ENCODE measurements around the gene CCL18.
"Not testable (repeated sequence)": the region's sequence is repeated elsewhere in the genome, so short reads cannot be mapped to it uniquely, and the experiment has no call there.

Gene CCL18

DNA sequence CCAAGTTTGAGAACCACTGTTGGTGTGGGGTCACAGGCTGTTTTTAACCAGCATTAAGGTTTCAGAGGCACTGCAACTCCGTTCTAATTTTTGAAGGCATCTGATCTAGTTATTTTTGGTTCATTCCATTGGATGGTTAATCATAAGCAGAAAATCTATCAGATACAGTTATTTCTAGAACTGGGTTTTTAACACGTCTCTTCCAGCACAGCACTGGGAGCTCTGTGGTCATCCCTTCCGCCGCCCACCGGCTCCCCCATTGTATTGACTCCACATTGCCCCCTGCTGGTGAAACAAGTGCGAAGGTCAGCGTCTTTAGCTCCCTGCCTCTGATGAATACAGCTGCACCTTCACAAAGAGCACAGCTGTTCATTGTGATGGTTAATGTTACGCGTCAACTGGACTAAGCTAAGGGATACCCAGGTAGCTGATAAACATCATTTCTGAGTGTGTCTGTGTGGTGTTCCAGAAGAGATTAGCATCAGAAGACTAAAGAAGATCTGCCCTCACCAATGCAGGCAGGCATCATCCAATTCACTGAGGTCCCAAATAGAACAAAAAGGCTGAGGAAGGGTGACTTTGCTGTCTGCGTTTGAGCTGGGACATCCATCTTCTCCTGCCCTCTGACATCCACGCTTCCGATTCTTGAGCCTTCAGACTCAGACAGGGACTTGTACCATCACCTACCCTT lies 8.5 kb downstream of the CCL18 start:
- Histone ChIP-seq H3K4me3 (ENCODE audit: low read depth in 1 of 2, low read length in 2 of 2) (no peak overlapping the region), H3K79me2 (ENCODE audit: insufficient read depth, low read length) (no peaks in the 10 kb centered on the region), H3K9ac (ENCODE audit: low read depth, low read length) (no peak overlapping the region), H4K20me1 (ENCODE audit: insufficient read depth, low read length) (no peaks in the 10 kb centered on the region), H3K27me3 (ENCODE audit: insufficient read depth, low read length, poor library complexity) (no peaks in the 10 kb centered on the region), H2AFZ (ENCODE audit: low read depth, low read length) (no peak overlapping the region), H3K4me1 (ENCODE audit: insufficient read depth, low read length) (no peaks in the 10 kb centered on the region), H3K4me2 (ENCODE audit: insufficient read depth, low read length) (no peak overlapping the region), H3K27ac (ENCODE audit: low read length) (no peak overlapping the region), H3K9me3 (ENCODE audit: insufficient read depth, low read length, severe bottlenecking) (no peaks in the 10 kb centered on the region), H3K36me3 (ENCODE audit: insufficient read depth, low read length) (no peaks in the 10 kb centered on the region)
- DNase-seq (peak; percentile 40), ATAC-seq (ENCODE audit: insufficient read depth, low read depth) (0 out of 3 replicates have a peak, but pooled peaks have one; percentile 44)
- no peak for TF ChIP-seq EZH2 (IDR thresholded peaks at IDR 0.05; ENCODE audit: borderline replicate concordance, low read depth, low read length, severe bottlenecking)
- TF ChIP-seq, protein P1, sequence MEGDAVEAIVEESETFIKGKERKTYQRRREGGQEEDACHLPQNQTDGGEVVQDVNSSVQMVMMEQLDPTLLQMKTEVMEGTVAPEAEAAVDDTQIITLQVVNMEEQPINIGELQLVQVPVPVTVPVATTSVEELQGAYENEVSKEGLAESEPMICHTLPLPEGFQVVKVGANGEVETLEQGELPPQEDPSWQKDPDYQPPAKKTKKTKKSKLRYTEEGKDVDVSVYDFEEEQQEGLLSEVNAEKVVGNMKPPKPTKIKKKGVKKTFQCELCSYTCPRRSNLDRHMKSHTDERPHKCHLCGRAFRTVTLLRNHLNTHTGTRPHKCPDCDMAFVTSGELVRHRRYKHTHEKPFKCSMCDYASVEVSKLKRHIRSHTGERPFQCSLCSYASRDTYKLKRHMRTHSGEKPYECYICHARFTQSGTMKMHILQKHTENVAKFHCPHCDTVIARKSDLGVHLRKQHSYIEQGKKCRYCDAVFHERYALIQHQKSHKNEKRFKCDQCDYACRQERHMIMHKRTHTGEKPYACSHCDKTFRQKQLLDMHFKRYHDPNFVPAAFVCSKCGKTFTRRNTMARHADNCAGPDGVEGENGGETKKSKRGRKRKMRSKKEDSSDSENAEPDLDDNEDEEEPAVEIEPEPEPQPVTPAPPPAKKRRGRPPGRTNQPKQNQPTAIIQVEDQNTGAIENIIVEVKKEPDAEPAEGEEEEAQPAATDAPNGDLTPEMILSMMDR (IDR thresholded peaks at IDR 0.05; ENCODE audit: borderline replicate concordance, extremely low read depth, low read length, poor library complexity, severe bottlenecking): peak; percentile 73

- no peaks in the 10 kb centered on the region for H3K36me3 ChIP-seq (ENCODE audit: insufficient read depth, low read length)
- no peak overlapping the region for H3K9ac ChIP-seq (ENCODE audit: low read depth, low read length)
- H3K27ac ChIP-seq (ENCODE audit: low read length): no peak overlapping the region
- no peak for ATAC-seq (ENCODE audit: insufficient read depth, low read depth)
- no peak overlapping the region for H3K4me3 ChIP-seq (ENCODE audit: low read depth in 1 of 2, low read length in 2 of 2)
- no peak for TF ChIP-seq EZH2 (IDR thresholded peaks at IDR 0.05; ENCODE audit: borderline replicate concordance, low read depth, low read length, severe bottlenecking)
- TF ChIP-seq, protein P1 (IDR thresholded peaks at IDR 0.05; ENCODE audit: borderline replicate concordance, extremely low read depth, low read length, poor library complexity, severe bottlenecking): no peak
- no peaks in the 10 kb centered on the region for H3K27me3 ChIP-seq (ENCODE audit: insufficient read depth, low read length, poor library complexity)
- H4K20me1 ChIP-seq (ENCODE audit: insufficient read depth, low read length): no peaks in the 10 kb centered on the region
- no peaks in the 10 kb centered on the region for H3K9me3 ChIP-seq (ENCODE audit: insufficient read depth, low read length, severe bottlenecking)
- H3K79me2 ChIP-seq (ENCODE audit: insufficient read depth, low read length): no peaks in the 10 kb centered on the region
- no peaks in the 10 kb centered on the region for H3K4me1 ChIP-seq (ENCODE audit: insufficient read depth, low read length)
- DNase-seq: no peak
- no peak overlapping the region for H3K4me2 ChIP-seq (ENCODE audit: insufficient read depth, low read length)
- H2AFZ ChIP-seq (ENCODE audit: low read depth, low read length): no peak overlapping the region
These were observed 10.3 kb downstream of the CCL18 start for GRCh38 chr17:36074365-36074764.

DNA sequence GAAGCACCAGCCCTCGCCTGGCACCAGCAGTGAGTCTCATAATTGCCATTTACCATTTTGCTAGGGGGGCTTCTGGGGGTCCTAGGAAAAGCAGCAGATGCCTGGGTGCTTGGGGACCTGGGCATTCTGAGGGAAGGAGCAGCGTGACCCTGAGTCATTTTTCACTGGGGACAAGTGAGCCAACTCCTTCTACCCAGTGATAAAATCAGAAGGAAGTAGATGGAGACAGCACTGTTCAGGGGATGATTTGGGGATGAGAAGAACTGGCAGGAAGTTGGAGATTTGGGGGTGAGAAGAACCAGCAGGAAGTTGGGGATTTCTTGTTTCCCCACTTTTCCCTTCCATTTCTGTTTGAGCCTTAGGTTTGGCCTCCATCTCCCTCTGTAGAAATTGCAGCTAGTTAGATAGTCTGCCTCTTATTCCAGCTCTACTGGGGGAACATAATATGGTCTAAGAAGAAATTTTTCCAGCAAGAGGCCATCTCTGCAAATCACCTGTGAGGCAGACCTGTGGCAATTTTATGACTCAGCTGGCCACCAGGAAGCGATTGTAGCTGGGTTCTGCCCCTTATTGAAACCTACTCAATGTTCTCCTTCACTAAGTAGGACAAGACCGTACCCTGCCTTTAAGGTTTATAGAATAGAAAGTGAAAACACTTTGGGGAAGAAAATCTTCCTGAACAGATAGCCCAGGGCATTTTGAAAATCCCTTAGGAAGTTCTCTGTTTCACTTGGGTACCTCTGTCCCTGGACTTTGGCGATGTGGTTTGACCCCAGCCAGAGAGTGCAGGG lies 17.8 kb downstream of the CCL18 start:
- not testable (repeated sequence) for ATAC-seq (ENCODE audit: insufficient read depth, low read depth); H3K79me2 ChIP-seq (ENCODE audit: insufficient read depth, low read length); H4K20me1 ChIP-seq (ENCODE audit: insufficient read depth, low read length); DNase-seq; H3K9me3 ChIP-seq (ENCODE audit: insufficient read depth, low read length, severe bottlenecking); H3K36me3 ChIP-seq (ENCODE audit: insufficient read depth, low read length); H3K27me3 ChIP-seq (ENCODE audit: insufficient read depth, low read length, poor library complexity)
- Histone ChIP-seq H3K4me1 (ENCODE audit: insufficient read depth, low read length) (peaks cover 44% of the 10 kb centered on the region), H3K4me2 (ENCODE audit: insufficient read depth, low read length) (peak overlapping the region; percentile 51), H3K27ac (ENCODE audit: low read length) (peak overlapping the region; percentile 86), H2AFZ (ENCODE audit: low read depth, low read length) (peak overlapping the region; percentile 49), H3K4me3 (ENCODE audit: low read depth in 1 of 2, low read length in 2 of 2) (peak overlapping the region in 1 of 2 experiments; percentile 38; a peak in 2 of 4 replicates), H3K9ac (ENCODE audit: low read depth, low read length) (peak overlapping the region; percentile 43)

DNA sequence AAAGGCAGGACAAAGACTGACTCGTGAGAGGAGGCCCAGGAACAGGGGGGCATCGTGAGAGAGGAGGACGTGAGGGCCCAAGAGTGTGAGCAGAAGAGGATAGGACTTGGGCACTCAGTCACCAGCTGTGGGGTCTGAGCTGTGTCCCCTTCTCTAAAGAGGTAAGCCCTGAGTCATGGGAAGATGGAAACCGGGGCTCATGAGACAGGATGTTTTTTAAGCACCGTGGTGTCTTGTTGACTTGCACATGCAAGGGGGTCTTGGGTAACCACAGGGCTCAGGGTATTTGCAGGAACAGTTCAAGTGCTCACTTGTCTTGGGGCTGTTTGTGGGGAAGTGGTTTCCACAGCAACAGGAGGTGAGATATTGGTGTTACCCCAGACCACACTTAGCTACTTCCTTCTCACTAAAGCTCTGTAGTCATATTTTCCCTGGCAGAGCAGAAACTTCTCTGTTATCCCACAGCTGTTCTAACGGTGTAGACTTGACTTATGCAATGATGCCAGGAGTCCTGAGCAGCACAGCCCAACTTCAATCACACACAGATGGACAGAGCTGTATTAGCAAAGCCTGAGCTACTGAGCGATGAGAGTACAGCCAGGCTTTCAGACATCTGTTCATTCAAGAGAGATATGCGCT lies 18.5 kb downstream of the CCL18 start:
- DNase-seq (peak; percentile 77), ATAC-seq (ENCODE audit: insufficient read depth, low read depth) (peak; percentile 86)
- H4K20me1 ChIP-seq (ENCODE audit: insufficient read depth, low read length); H3K36me3 ChIP-seq (ENCODE audit: insufficient read depth, low read length); H3K27me3 ChIP-seq (ENCODE audit: insufficient read depth, low read length, poor library complexity); H3K79me2 ChIP-seq (ENCODE audit: insufficient read depth, low read length); H3K9me3 ChIP-seq (ENCODE audit: insufficient read depth, low read length, severe bottlenecking): not testable (repeated sequence)
- Histone ChIP-seq H2AFZ (ENCODE audit: low read depth, low read length) (peak overlapping the region; percentile 49), H3K27ac (ENCODE audit: low read length) (peak overlapping the region; percentile 86), H3K4me2 (ENCODE audit: insufficient read depth, low read length) (peak overlapping the region; percentile 51), H3K9ac (ENCODE audit: low read depth, low read length) (peak overlapping the region; percentile 43), H3K4me1 (ENCODE audit: insufficient read depth, low read length) (peaks cover 44% of the 10 kb centered on the region), H3K4me3 (ENCODE audit: low read depth in 1 of 2, low read length in 2 of 2) (peak overlapping the region in 1 of 2 experiments; percentile 38; a peak in 2 of 4 replicates)

DNA sequence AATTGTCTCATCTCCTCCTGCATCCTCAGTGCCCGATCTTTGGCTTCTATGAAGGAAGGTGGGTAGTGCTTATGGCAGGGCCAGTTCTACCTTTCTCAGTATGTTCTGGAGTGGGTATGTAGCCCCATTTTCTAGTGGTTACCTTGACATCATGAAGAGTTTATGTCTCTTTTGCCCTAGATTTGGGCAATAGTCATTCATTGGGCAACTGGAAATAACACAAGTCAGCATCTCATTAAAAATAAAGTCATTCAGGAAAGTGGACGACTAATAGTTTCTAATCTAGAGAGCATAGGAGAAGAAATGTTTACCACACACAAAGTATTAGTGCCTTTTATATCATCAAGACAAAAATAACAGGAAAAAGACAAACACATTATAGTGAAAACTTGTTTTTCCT lies 19.6 kb downstream of the CCL18 start:
- H3K79me2 ChIP-seq (ENCODE audit: insufficient read depth, low read length); ATAC-seq (ENCODE audit: insufficient read depth, low read depth); H3K36me3 ChIP-seq (ENCODE audit: insufficient read depth, low read length); H4K20me1 ChIP-seq (ENCODE audit: insufficient read depth, low read length); H3K4me3 ChIP-seq (ENCODE audit: low read depth in 1 of 2, low read length in 2 of 2); DNase-seq; H3K9me3 ChIP-seq (ENCODE audit: insufficient read depth, low read length, severe bottlenecking); H2AFZ ChIP-seq (ENCODE audit: low read depth, low read length); H3K27me3 ChIP-seq (ENCODE audit: insufficient read depth, low read length, poor library complexity): not testable (repeated sequence)
- peaks cover 44% of the 10 kb centered on the region for H3K4me1 ChIP-seq (ENCODE audit: insufficient read depth, low read length)
- H3K27ac ChIP-seq (ENCODE audit: low read length): peak overlapping the region; percentile 86
- H3K4me2 ChIP-seq (ENCODE audit: insufficient read depth, low read length): 0 out of 2 replicates have a peak overlapping the region, but pooled peaks have one; percentile 51
- peak overlapping the region; percentile 40; the same call in 1 of the 2 replicates for H3K9ac ChIP-seq (ENCODE audit: low read depth, low read length)

Measured in DND-41 (cell line).